Embryonic facial prominence (tissue), 1 donor: ENCODE results near the gene CHN2.
A peak's percentile ranks its signal among the peaks of the same experiment; 100 is the strongest.

Experiments used
- DNase-seq: peaks from one replicate; pipeline ENCODE4 v3.0.0-alpha.2; 2016; ENCODE audit errors: extremely low spot score

CHN2 gene

GRCh38 chr7:29194594-29195427 is at the start of gene CHN2:
TSS of gene CHN2 (plus strand) at chr7:29194775.
- peak; percentile 39 for DNase-seq

GRCh38 chr7:29145553-29146056 is 49.0 kb upstream of the CHN2 start:
- no peak for DNase-seq

GRCh38 chr7:29146057-29146706 is 48.4 kb upstream of the CHN2 start, which contains the start of gene CPVL:
TSS of gene CPVL (minus strand) at chr7:29146537. CDS start at chr7:29121061, 25,476 bp downstream.
- DNase-seq = no peak

- no peak for DNase-seq
Observed at GRCh38 chr7:29146888-29147609, 47.5 kb upstream of the CHN2 start.

GRCh38 chr7:29147821-29148220 is 46.8 kb upstream of the CHN2 start:
- DNase-seq = no peak

- DNase-seq = no peak
Observed at GRCh38 chr7:29149036-29149435, 45.5 kb upstream of the CHN2 start.

- no peak for DNase-seq
Observed at GRCh38 chr7:29150856-29151255, 43.7 kb upstream of the CHN2 start.

- no peak for DNase-seq
Observed at GRCh38 chr7:29154076-29154475, 40.5 kb upstream of the CHN2 start.

- no peak for DNase-seq
Observed at GRCh38 chr7:29156907-29157452, 37.6 kb upstream of the CHN2 start.

- no peak for DNase-seq
Observed at GRCh38 chr7:29158795-29159423, 35.7 kb upstream of the CHN2 start.

- no peak for DNase-seq
Observed at GRCh38 chr7:29160080-29160479, 34.5 kb upstream of the CHN2 start.

GRCh38 chr7:29161231-29161630 is 33.3 kb upstream of the CHN2 start:
- no peak for DNase-seq

GRCh38 chr7:29162577-29162976 is 32.0 kb upstream of the CHN2 start:
- no peak for DNase-seq

- DNase-seq = no peak
Observed at GRCh38 chr7:29163854-29164253, 30.7 kb upstream of the CHN2 start.

- DNase-seq = no peak
Observed at GRCh38 chr7:29167721-29168120, 26.9 kb upstream of the CHN2 start.

- no peak for DNase-seq
Observed at GRCh38 chr7:29170781-29171180, 23.8 kb upstream of the CHN2 start.

GRCh38 chr7:29173458-29173857 is 21.1 kb upstream of the CHN2 start:
- DNase-seq = no peak

GRCh38 chr7:29177963-29178600 is 16.5 kb upstream of the CHN2 start:
- DNase-seq = no peak

- no peak for DNase-seq
Observed at GRCh38 chr7:29179115-29179514, 15.5 kb upstream of the CHN2 start.

- no peak for DNase-seq
Observed at GRCh38 chr7:29184599-29184998, 10.0 kb upstream of the CHN2 start.

- no peak for DNase-seq
Observed at GRCh38 chr7:29185613-29186012, 9.0 kb upstream of the CHN2 start.
